Esophagus muscularis mucosa (tissue), 3 donors: ENCODE results near the gene PREP.

Experiments used
- POLR2AphosphoS5 ChIP-seq, 2 donors: sonication (generic); formaldehyde crosslinking; IDR thresholded peaks; one replicate each; pipeline ENCODE4 v1.6.1; 2017; ENCODE audit warnings: antibody characterized with exemption in 2 of 2
- TF ChIP-seq, protein P1 (sequence below), 3 experiments: fragments of 200-600 bp in 2 of 3; fragments of 450-650 bp in 1 of 3; sonication (generic) in 2 of 3; IDR thresholded peaks; one replicate each; pipeline ENCODE4 v1.5.1; 2017 to 2019; ENCODE audit warnings: antibody characterized with exemption in 3 of 3, mild to moderate bottlenecking in 2 of 3, moderate library complexity in 1 of 3

- no peak for TF ChIP-seq POLR2AphosphoS5 (IDR thresholded peaks at IDR 0.05)
- TF ChIP-seq, protein P1, sequence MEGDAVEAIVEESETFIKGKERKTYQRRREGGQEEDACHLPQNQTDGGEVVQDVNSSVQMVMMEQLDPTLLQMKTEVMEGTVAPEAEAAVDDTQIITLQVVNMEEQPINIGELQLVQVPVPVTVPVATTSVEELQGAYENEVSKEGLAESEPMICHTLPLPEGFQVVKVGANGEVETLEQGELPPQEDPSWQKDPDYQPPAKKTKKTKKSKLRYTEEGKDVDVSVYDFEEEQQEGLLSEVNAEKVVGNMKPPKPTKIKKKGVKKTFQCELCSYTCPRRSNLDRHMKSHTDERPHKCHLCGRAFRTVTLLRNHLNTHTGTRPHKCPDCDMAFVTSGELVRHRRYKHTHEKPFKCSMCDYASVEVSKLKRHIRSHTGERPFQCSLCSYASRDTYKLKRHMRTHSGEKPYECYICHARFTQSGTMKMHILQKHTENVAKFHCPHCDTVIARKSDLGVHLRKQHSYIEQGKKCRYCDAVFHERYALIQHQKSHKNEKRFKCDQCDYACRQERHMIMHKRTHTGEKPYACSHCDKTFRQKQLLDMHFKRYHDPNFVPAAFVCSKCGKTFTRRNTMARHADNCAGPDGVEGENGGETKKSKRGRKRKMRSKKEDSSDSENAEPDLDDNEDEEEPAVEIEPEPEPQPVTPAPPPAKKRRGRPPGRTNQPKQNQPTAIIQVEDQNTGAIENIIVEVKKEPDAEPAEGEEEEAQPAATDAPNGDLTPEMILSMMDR (IDR thresholded peaks at IDR 0.05) = no peak
Observed at GRCh38 chr6:105374010-105374420, 28.9 kb downstream of the PREP start.
